ENCODE measurements around the gene WASHC2A.
"Not testable (repeated sequence)": the region's sequence is repeated elsewhere in the genome, so short reads cannot be mapped to it uniquely, and the experiment has no call there.

WASHC2A gene

DNA sequence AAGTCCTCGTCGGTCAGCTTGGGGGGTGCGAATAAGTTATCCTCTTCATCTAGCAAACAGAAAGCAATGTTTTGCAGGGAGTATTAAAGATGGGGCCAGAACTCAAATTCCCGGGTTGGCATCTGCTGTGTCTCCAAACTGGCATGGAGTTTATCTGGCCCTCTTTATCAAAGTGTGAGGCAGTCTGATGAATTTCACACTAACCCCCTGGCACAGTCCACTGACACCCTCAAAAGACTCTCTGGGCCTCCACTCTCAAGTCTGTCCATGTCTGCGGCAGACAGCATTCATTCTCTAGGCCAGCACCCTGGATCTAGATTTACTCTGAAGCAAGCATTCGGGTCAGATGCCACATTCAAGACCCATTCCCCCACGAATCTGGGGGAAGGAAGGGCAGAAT lies 6.2 kb upstream of the WASHC2A start:
- not testable (repeated sequence) for DNase-seq

- DNase-seq, result no peak
Observed at GRCh38 chr10:50063100-50063499, 4.7 kb upstream of the WASHC2A start.

- not testable (repeated sequence) for DNase-seq
Observed at GRCh38 chr10:50068352-50068659, 552 bp downstream of the WASHC2A start.

- not testable (repeated sequence) for DNase-seq
Observed at GRCh38 chr10:50075139-50075538, 7.4 kb downstream of the WASHC2A start.

GRCh38 chr10:50075544-50075943 lies 7.8 kb downstream of the WASHC2A start:
- not testable (repeated sequence) for DNase-seq

DNA sequence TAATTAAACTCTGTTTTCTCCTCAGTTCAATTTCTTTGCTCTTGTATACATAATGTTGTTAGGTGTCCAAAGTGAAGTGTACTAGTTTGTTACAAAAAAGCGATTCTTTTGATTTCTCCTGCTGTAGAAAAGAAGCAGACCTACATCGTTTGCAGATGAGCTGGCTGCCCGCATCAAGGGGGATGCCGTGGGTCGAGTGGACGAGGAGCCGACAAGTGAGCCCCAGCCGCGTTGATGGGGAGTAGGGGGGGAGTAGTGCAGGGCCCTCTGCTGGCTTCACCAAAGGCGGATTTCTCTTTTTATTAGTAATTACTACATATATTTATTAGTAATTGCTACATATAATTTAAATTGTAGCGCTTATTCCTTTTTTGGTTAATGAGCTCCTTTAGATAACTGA lies 23.6 kb downstream of the WASHC2A start:
- DNase-seq, result not testable (repeated sequence)

- not testable (repeated sequence) for DNase-seq
Observed at GRCh38 chr10:50092928-50093327, 25.2 kb downstream of the WASHC2A start.

GRCh38 chr10:50094630-50095029 lies 26.9 kb downstream of the WASHC2A start:
- DNase-seq, result not testable (repeated sequence)

DNA sequence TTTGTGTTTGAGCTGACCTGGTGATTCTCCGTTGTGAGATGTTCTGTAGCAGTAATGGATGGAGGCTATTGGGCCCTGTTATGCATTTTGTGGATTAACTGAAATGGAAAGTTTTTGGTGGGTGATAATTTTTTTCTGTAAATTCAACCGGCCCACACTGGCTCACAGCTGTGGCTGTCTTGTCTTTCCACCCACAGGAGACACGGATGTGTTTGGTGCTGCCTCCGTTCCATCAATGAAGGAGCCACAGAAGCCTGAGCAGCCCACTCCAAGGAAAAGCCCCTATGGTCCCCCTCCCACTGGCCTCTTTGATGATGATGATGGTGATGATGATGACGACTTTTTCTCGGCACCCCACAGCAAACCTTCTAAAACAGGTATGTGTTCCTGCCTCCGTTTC lies 27.6 kb downstream of the WASHC2A start:
- not testable (repeated sequence) for DNase-seq

- not testable (repeated sequence) for DNase-seq
Observed at GRCh38 chr10:50096722-50097121, 29.0 kb downstream of the WASHC2A start.

- DNase-seq, result not testable (repeated sequence)
Observed at GRCh38 chr10:50098645-50099044, 30.9 kb downstream of the WASHC2A start.

- peak; percentile 55 for DNase-seq
Observed at GRCh38 chr10:50101139-50101582, 33.4 kb downstream of the WASHC2A start.

DNA sequence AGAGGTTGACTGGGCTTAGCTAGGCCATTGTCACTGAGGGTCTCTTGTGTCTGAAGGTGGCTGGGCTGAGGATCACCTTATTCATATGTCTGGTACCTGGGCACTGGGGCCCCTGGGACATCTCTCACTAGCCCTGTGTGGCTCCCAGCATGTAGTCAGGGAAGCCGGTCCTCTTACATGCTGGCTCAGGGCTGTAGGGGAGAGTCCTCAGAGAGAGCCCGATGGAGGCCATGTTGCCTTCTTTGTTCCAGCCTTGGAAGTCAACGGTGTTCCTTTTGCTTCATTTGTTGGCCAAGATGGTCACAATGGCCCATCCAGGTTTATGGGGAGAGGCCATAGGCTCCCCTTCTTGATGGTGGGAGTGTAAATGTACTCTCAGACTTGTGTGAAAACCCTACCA lies 34.0 kb downstream of the WASHC2A start:
- not testable (repeated sequence) for DNase-seq

GRCh38 chr10:50102267-50102666 lies 34.5 kb downstream of the WASHC2A start:
- DNase-seq, result not testable (repeated sequence)

DNA sequence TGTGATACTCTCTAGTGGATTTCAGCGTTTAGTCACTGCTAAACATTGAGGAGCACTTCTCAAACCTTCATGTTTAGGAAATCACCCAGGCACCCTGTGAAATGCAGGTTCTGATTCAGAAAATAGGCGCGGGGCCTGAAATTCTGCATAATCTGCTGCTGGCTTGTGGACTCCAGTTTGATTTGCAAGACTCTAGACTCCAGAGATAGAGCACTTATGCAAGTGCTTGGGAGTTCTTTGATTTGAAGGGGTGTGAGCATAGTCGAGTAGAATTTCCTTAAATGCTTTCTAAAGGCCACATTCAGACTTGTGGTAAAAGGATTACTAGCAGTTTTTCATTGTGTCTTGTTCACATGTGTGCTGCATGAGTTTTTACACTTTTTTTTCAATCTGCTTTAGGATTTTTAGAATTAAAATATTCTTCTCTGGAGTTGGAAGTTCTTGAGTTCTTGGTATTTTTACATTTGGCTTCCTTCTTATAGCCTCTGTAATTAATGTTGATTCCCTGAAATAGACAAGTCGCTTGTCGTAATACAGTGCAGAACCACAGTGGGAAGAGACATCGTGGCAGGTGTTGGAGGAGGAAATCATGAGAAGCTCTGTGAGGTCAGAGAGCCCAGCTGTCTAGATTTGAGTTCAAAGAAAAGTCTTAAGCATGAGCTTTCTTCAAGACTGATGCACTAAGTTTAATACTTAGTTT lies 41.4 kb downstream of the WASHC2A start:
- not testable (repeated sequence) for DNase-seq

GRCh38 chr10:50112419-50113112 lies 44.8 kb downstream of the WASHC2A start:
- DNase-seq, result not testable (repeated sequence)

DNA sequence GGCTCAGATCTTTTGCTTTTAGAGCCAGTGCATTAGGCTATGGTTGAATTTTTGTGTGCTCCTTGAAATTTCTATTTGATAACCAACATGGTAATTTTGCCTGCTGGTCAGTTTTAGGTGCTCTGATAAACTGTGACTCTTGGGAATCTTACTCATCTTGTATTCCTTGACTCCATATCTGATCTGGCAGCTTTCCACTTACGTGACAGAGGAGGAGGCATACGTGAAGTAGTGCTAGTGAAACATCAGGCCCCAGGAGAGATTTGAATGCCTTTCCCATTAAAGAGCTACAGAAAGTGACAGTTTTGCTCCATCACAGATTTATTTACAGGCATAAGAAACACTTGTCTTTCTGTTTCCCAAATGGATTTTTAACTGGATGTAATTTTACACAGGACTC lies 59.0 kb downstream of the WASHC2A start:
- DNase-seq, result not testable (repeated sequence)

DNA sequence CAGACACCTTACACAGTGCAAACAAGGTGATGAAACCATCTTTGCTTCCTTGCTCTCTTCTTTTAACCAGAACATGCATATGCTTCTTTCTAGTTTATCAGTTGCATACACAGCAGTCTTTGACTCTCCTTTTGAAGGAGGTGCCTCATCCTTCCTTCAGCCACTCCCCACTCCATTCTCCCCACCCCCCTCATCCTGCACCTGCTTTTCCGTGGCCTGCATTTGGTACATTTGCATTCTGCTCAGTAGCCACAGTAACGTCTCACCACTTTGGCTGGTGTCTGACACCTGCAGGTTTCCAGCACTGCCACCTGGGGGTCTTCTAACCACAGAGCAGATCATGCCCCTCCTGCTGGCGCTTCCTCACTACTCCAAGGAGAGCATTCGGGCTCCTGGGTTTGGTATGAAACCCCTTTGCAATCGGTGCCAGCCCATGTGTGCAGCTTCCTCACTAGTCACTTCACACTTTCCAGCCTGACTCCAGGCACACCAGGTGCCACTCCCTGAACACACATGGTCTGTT lies 60.1 kb downstream of the WASHC2A start:
- not testable (repeated sequence) for DNase-seq

GRCh38 chr10:50131245-50131965 lies 63.7 kb downstream of the WASHC2A start:
- DNase-seq, result not testable (repeated sequence)

DNA sequence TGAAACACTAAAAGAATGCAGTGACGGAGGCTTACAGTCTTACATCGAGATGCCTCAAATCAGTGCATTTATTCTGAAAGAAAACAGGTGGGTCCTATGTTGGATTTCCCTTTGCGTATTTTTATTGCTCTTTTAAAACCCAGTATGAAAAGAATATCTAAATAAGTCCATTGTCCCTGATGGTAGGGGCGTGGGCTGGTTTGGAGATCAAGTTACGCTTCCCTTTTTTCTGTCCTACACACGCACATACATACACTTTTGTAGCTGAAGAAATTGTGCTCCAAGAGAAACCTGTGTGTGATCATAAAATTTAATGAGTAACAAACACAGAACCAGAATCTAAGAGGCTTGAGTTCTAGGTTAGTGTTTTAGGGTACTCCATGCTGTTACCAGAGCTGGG lies 64.6 kb downstream of the WASHC2A start:
- DNase-seq, result not testable (repeated sequence)

DNA sequence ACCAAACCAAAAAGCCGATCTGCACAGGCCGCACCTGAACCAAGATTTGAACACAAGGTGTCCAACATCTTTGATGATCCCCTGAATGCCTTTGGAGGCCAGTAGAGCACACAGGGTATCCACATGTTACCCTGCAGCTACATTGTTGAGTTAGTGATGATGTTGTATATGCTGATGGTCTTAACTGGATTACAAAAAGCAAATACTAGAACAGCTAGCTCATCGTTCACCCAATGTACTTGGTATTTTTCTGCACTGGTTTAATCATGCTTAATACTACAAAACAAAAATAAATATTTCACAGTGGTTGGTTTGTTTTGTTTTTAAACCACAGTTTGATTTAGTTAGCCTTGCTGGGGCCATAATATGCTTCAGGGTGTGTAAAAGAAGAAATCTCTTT lies 65.1 kb downstream of the WASHC2A start:
- not testable (repeated sequence) for DNase-seq

- not testable (repeated sequence) for DNase-seq
Observed at GRCh38 chr10:50143512-50144174, 75.9 kb downstream of the WASHC2A start.

GRCh38 chr10:50145575-50145974 lies 77.8 kb downstream of the WASHC2A start:
- not testable (repeated sequence) for DNase-seq

Data from inflammatory macrophage treated with lipopolysaccharide for 4 hours (primary cell).